Nephron progenitor cell (in vitro differentiated cells): ENCODE results near the gene CCDC171.

Source experiments
- DNase-seq: peaks from one replicate; pipeline ENCODE4 v3.0.0; 2021
- H3K27ac Mint-ChIP-seq: 2 replicates; pipeline ENCODE4 v1.8.0; 2021; ENCODE audit warnings: mild to moderate bottlenecking, moderate library complexity, mixed read lengths
- H3K27me3 Mint-ChIP-seq: 2 replicates; pipeline ENCODE4 v1.8.0; 2021; ENCODE audit warnings: mild to moderate bottlenecking, low read depth, mixed read lengths; ENCODE audit not compliant: poor library complexity
- H3K36me3 Mint-ChIP-seq: 2 replicates; pipeline ENCODE4 v1.8.0; 2021; ENCODE audit warnings: low read depth, mixed read lengths
- H3K4me1 Mint-ChIP-seq: 2 replicates; pipeline ENCODE4 v1.8.0; 2021; ENCODE audit warnings: mixed read lengths
- H3K4me3 Mint-ChIP-seq: 2 replicates; pipeline ENCODE4 v1.8.0; 2021; ENCODE audit warnings: mild to moderate bottlenecking, moderate library complexity, mixed read lengths
- H3K9me3 Mint-ChIP-seq: 2 replicates; pipeline ENCODE4 v1.8.0; 2021; ENCODE audit warnings: mild to moderate bottlenecking, moderate library complexity, mixed read lengths
- CTCF ChIP-seq: fragments of 200-600 bp; sonication (generic); IDR thresholded peaks from 2 replicates; pipeline ENCODE4 v1.5.0; 2021; ENCODE audit warnings: antibody characterized with exemption

The CCDC171 gene

GRCh38 chr9:16012621-16013020 lies 459.8 kb downstream of the CCDC171 start:
- H3K9me3 Mint-ChIP-seq = peaks cover 20% of the 10 kb centered on the region
- no peaks in the 10 kb centered on the region for H3K36me3 Mint-ChIP-seq
- no peak overlapping the region for H3K27ac Mint-ChIP-seq
- H3K4me1 Mint-ChIP-seq = no peaks in the 10 kb centered on the region
- TF ChIP-seq CTCF = no peak
- no peak overlapping the region for H3K4me3 Mint-ChIP-seq
- no peak for DNase-seq
- peaks cover 6% of the 10 kb centered on the region for H3K27me3 Mint-ChIP-seq

GRCh38 chr9:16013366-16013765 lies 460.5 kb downstream of the CCDC171 start:
- no peaks in the 10 kb centered on the region for H3K36me3 Mint-ChIP-seq

DNA sequence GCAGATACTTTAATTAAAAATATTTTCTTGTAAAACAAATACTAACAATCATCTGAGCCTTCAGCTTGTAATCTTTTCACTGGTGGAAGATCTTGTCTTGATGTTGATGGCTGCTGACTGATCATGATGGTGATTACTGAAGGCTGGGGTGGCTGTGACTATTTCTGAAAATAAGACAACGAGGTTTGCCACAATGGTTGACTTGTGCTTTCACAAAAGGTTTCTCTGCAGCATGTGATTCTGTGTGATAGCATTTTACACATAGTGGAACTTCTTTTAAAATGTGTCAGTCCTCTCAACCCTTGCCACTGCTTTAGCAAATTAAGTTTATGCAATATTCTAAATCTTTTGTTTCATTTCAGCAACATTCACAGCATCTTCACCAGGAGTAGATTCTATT lies 461.0 kb downstream of the CCDC171 start:
- no peak for DNase-seq
- no peak for TF ChIP-seq CTCF
- Mint-ChIP-seq H3K4me3 (no peak overlapping the region), H3K4me1 (no peaks in the 10 kb centered on the region), H3K27me3 (peaks cover 6% of the 10 kb centered on the region), H3K9me3 (peaks cover 21% of the 10 kb centered on the region), H3K36me3 (no peaks in the 10 kb centered on the region), H3K27ac (no peak overlapping the region)

More at GRCh38 chr9:16013366-16013765, 460.5 kb downstream of the CCDC171 start:
- no peak overlapping the region for H3K4me3 Mint-ChIP-seq
- H3K27ac Mint-ChIP-seq = no peak overlapping the region
- no peaks in the 10 kb centered on the region for H3K4me1 Mint-ChIP-seq
- H3K9me3 Mint-ChIP-seq = peaks cover 19% of the 10 kb centered on the region
- TF ChIP-seq CTCF = no peak
- peaks cover 6% of the 10 kb centered on the region for H3K27me3 Mint-ChIP-seq
- DNase-seq = no peak

GRCh38 chr9:16022228-16022627 lies 469.4 kb downstream of the CCDC171 start:
- no peak for DNase-seq
- peaks cover 19% of the 10 kb centered on the region for H3K9me3 Mint-ChIP-seq
- no peaks in the 10 kb centered on the region for H3K36me3 Mint-ChIP-seq
- H3K4me3 Mint-ChIP-seq = no peak overlapping the region
- no peak overlapping the region for H3K27ac Mint-ChIP-seq
- H3K27me3 Mint-ChIP-seq = peaks cover 2% of the 10 kb centered on the region
- TF ChIP-seq CTCF = no peak
- H3K4me1 Mint-ChIP-seq = peaks cover 2% of the 10 kb centered on the region

DNA sequence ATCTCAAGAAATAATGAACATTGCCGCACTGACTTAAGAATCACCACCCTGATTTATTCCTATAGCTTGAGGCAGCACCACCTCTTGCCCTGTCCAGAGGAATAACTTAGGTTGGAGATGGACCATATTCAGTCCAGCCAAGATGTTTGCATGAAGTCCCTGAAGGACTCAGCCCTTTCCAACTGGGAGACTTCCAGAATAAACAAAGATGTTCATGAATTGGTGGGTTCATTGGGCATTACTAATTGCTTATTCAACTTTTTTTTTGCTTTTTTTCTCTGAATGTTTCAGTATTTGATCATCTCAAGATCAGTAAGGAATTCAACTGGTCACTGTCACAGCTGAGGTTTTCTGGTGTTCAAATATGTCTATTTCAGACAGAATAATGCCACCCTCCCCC lies 470.6 kb downstream of the CCDC171 start:
- Mint-ChIP-seq H3K9me3 (peaks cover 11% of the 10 kb centered on the region), H3K27me3 (peaks cover 2% of the 10 kb centered on the region), H3K4me1 (peaks cover 12% of the 10 kb centered on the region), H3K4me3 (no peak overlapping the region), H3K27ac (no peak overlapping the region), H3K36me3 (no peaks in the 10 kb centered on the region)
- TF ChIP-seq CTCF = no peak
- DNase-seq = no peak
